GM18508 (cell line): ENCODE measurements around the gene TIAM1.

ENCODE experiments used
- ATAC-seq: cut with Tn5 transposase; IDR thresholded peaks from one replicate; pipeline ENCODE4 v1.9.1; 2021; ENCODE audit warnings: moderate number of reproducible peaks; ENCODE audit not compliant: insufficient read depth, unreplicated experiment

The TIAM1 gene

GRCh38 chr21:31356440-31356839 lies 12.4 kb upstream of the TIAM1 start:
- no peak for ATAC-seq

GRCh38 chr21:31354604-31355443 lies 10.8 kb upstream of the TIAM1 start:
- no peak for ATAC-seq

GRCh38 chr21:31354122-31354521 lies 10.1 kb upstream of the TIAM1 start:
- ATAC-seq = no peak

GRCh38 chr21:31352836-31353235 lies 8.8 kb upstream of the TIAM1 start:
- ATAC-seq = no peak

- no peak for ATAC-seq
Measured at GRCh38 chr21:31351960-31352359, 7.9 kb upstream of the TIAM1 start.

- ATAC-seq = no peak
Measured at GRCh38 chr21:31351438-31351837, 7.4 kb upstream of the TIAM1 start.

- ATAC-seq = no peak
Measured at GRCh38 chr21:31349208-31349607, 5.1 kb upstream of the TIAM1 start.

- no peak for ATAC-seq
Measured at GRCh38 chr21:31348188-31348587, 4.1 kb upstream of the TIAM1 start.

GRCh38 chr21:31347435-31348032 lies 3.5 kb upstream of the TIAM1 start:
- no peak for ATAC-seq

- ATAC-seq = no peak
Measured at GRCh38 chr21:31346256-31346821, 2.3 kb upstream of the TIAM1 start.

- ATAC-seq = no peak
Measured at GRCh38 chr21:31345136-31345535, 1.1 kb upstream of the TIAM1 start.

- no peak for ATAC-seq
Measured at GRCh38 chr21:31343030-31343510, 991 bp downstream of the TIAM1 start.

GRCh38 chr21:31342348-31342747 lies 1.7 kb downstream of the TIAM1 start:
- ATAC-seq = no peak

GRCh38 chr21:31340942-31341487 lies 3.0 kb downstream of the TIAM1 start:
- ATAC-seq = no peak

- ATAC-seq = no peak
Measured at GRCh38 chr21:31340514-31340913, 3.5 kb downstream of the TIAM1 start.

- no peak for ATAC-seq
Measured at GRCh38 chr21:31339721-31340120, 4.3 kb downstream of the TIAM1 start.

GRCh38 chr21:31338908-31339368 lies 5.1 kb downstream of the TIAM1 start:
- no peak for ATAC-seq

GRCh38 chr21:31337996-31338907 lies 5.8 kb downstream of the TIAM1 start:
- ATAC-seq = no peak

- no peak for ATAC-seq
Measured at GRCh38 chr21:31337086-31337485, 7.0 kb downstream of the TIAM1 start.

GRCh38 chr21:31336739-31337040 lies 7.4 kb downstream of the TIAM1 start:
- no peak for ATAC-seq
